HPDE6-E6E7 (cell line): ENCODE results near the gene KCNQ1.

Experiments used
- DNase-seq: peaks from one replicate; pipeline ENCODE4 v3.0.0; 2011; ENCODE audit warnings: missing footprints; ENCODE audit errors: extremely low spot score

KCNQ1 gene

GRCh38 chr11:2730272-2731129 lies 285.7 kb downstream of the KCNQ1 start:
- no peak for DNase-seq

GRCh38 chr11:2731130-2732125 lies 286.6 kb downstream of the KCNQ1 start:
- no peak for DNase-seq

GRCh38 chr11:2732261-2732939 lies 287.6 kb downstream of the KCNQ1 start:
- DNase-seq = no peak

- no peak for DNase-seq
These were observed 288.3 kb downstream of the KCNQ1 start for GRCh38 chr11:2732940-2733628.

GRCh38 chr11:2734181-2735052 lies 289.6 kb downstream of the KCNQ1 start:
- DNase-seq = no peak

- no peak for DNase-seq
These were observed 290.3 kb downstream of the KCNQ1 start for GRCh38 chr11:2735053-2735589.

GRCh38 chr11:2736577-2737225 lies 291.9 kb downstream of the KCNQ1 start:
- DNase-seq = no peak

- DNase-seq = no peak
These were observed 292.4 kb downstream of the KCNQ1 start for GRCh38 chr11:2737226-2737590.

- DNase-seq = no peak
These were observed 293.1 kb downstream of the KCNQ1 start for GRCh38 chr11:2737866-2738265.

GRCh38 chr11:2738551-2739431 lies 294.0 kb downstream of the KCNQ1 start:
- DNase-seq = no peak

- DNase-seq = no peak
These were observed 294.9 kb downstream of the KCNQ1 start for GRCh38 chr11:2739531-2740274.

- no peak for DNase-seq
These were observed 295.6 kb downstream of the KCNQ1 start for GRCh38 chr11:2740275-2740940.

GRCh38 chr11:2741006-2741376 lies 296.2 kb downstream of the KCNQ1 start:
- DNase-seq = no peak

GRCh38 chr11:2741377-2742131 lies 296.7 kb downstream of the KCNQ1 start:
- peak; percentile 73 for DNase-seq

- DNase-seq = no peak
These were observed 297.4 kb downstream of the KCNQ1 start for GRCh38 chr11:2742201-2742600.

- DNase-seq = no peak
These were observed 298.0 kb downstream of the KCNQ1 start for GRCh38 chr11:2742611-2743426.
